GM12872 (cell line): Measurements from ENCODE around the gene UBE4B.

ENCODE experiments used
- CTCF ChIP-seq: IDR thresholded peaks from 3 replicates; pipeline ENCODE4 v1.5.1; 2011; ENCODE audit warnings: low read depth, mild to moderate bottlenecking, low read length, moderate library complexity; ENCODE audit not compliant: insufficient read depth

Gene UBE4B

DNA sequence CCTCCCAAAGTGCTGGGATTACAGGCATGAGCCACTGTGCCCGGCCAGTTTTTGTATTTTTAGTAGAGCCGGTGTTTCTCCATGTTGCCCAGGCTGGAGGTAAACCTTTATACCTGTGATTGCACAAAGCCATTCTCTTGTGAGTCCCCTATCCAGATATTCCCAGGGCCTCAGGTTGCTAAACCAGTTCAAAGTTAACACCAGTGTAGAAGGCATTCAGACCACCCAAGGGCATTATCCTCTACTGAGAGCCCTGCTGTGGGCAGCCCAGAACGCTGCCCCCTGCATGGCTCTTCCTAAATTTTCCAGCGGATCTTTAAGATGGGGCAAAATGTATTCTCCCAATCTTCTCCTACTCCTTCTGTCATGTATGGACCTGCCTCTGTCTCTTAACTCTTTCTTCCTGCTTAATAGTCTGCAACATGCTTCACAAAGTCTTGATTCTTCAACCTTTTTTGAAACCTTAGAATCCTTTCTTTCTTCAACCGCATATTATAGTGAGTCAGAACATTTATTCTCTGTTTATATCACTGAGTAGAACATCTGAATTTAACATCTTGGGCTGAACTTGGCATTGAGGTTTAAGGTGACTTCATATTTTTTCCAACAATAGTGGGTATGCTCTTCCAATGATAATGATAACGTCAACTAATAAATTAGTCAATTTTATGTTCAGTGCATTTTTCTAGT is 36.0 kb downstream of the UBE4B start:
- 0 out of 3 replicates have a peak, but pooled peaks have one; percentile 2 for TF ChIP-seq CTCF

DNA sequence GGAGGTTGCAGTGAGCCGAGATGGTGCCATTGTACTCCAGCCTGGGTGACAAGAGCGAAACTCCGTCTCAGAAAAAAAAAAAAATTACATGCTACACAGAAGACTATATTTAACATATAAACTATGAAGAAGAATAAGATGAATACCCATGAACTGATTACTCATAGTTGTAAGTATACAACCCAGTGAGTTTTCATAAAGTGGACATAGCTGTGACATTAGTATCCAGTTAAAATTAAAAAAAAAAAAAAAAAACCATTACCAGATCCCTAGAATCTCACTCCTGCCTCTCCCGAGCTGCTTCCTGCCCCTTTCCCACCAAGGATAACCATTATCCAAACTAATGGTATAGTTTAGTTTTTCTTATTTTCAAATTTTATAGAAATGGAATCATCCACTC is 37.4 kb downstream of the UBE4B start:
- no peak for TF ChIP-seq CTCF

GRCh38 chr1:10071640-10072039 is 38.9 kb downstream of the UBE4B start:
- no peak for TF ChIP-seq CTCF

- TF ChIP-seq CTCF, result no peak
Observed at GRCh38 chr1:10074059-10074851, 41.5 kb downstream of the UBE4B start.

DNA sequence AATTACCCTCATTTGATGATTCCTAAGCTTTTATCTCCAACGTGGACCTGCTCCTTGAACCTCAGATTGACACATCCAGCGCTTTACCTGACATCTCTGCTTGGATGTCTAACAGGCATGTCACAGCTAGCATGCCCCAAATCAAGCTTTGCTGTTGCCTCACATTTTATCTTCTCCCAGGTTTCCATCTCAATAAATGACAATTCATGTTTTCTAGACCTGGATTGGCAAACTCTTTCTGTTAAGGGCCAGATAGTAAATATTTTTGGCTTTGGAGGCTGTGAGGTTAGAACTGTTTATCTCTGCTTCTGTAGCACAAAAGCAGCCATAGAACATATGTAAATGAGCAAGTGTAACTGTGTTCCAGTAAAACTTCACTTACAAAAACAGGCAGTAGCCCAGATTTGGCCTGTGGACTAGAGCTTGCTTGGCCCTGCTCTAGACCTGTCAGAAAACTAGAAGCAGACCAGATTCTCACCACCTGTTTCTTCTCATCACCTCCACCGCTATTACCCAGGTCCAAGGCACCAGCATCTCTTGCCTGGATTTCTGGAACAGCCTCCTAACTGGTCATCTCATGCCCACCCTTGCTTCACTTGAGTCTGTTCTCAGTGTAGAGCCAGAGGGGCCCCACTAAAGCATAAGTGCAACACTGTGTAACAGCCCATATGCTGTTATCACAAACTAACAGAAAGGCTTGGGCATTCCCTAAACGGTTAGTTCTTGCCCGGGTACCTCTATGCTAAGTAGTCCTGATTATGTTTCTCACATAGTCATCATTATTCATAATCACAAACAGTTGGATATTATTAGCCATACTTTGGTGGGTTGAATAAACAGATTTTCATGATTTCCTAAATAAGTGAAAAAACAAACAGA is 42.3 kb downstream of the UBE4B start:
- no peak for TF ChIP-seq CTCF

GRCh38 chr1:10075732-10076131 is 43.0 kb downstream of the UBE4B start:
- no peak for TF ChIP-seq CTCF

- no peak for TF ChIP-seq CTCF
Observed at GRCh38 chr1:10078494-10078893, 45.7 kb downstream of the UBE4B start.
